Mesenchymal stem cell (in vitro differentiated cells and primary cell): ENCODE results near the gene ITGAD.

Experiments used
- DNase-seq: peaks from one replicate; pipeline ENCODE4 v3.0.0-alpha.2; 2013
- H2AFZ ChIP-seq: one replicate; pipeline ENCODE4 v1.6.1; 2013; ENCODE audit warnings: low read depth, mild to moderate bottlenecking, control low read depth, inconsistent platforms, low read length, moderate library complexity
- H2AK5ac ChIP-seq: 2 replicates; pipeline ENCODE4 v1.6.1; 2013; ENCODE audit warnings: low read length, moderate library complexity, mild to moderate bottlenecking, inconsistent platforms; ENCODE audit not compliant: severe bottlenecking
- H2BK120ac ChIP-seq: one replicate; pipeline ENCODE4 v1.6.1; 2013; ENCODE audit warnings: low read depth, mild to moderate bottlenecking, inconsistent platforms, low read length, moderate library complexity
- H2BK12ac ChIP-seq, 2 experiments: one replicate each; pipeline ENCODE4 v1.6.1; 2013; ENCODE audit warnings: inconsistent platforms in 2 of 2, low read length in 2 of 2, mild to moderate bottlenecking in 2 of 2, moderate library complexity in 2 of 2, control low read depth in 1 of 2
- H2BK15ac ChIP-seq: one replicate; pipeline ENCODE4 v1.6.1; 2013; ENCODE audit warnings: mild to moderate bottlenecking, low read depth, inconsistent platforms; ENCODE audit not compliant: poor library complexity, severe bottlenecking
- H2BK5ac ChIP-seq: 2 replicates; pipeline ENCODE4 v1.6.1; 2013; ENCODE audit warnings: low read depth, mild to moderate bottlenecking, low read length, control low read depth, inconsistent platforms; ENCODE audit not compliant: poor library complexity, severe bottlenecking
- H3K14ac ChIP-seq, 2 experiments: one replicate each; pipeline ENCODE4 v1.6.1; 2013; ENCODE audit warnings: inconsistent platforms in 2 of 2, low read length in 2 of 2, control low read depth in 1 of 2, mild to moderate bottlenecking in 1 of 2, moderate library complexity in 1 of 2
- H3K18ac ChIP-seq, 2 experiments: one replicate each; pipeline ENCODE4 v1.6.1; 2013; ENCODE audit warnings: inconsistent platforms in 2 of 2, low read length in 2 of 2, control low read depth in 1 of 2, low read depth in 1 of 2, mild to moderate bottlenecking in 1 of 2
- H3K23ac ChIP-seq, 2 experiments: one replicate each; pipeline ENCODE4 v1.6.1; 2013; ENCODE audit warnings: inconsistent platforms in 2 of 2, low read length in 2 of 2, mild to moderate bottlenecking in 2 of 2, moderate library complexity in 2 of 2, control low read depth in 1 of 2
- H3K27ac ChIP-seq: 2 replicates; pipeline ENCODE4 v1.5.1; 2013; ENCODE audit warnings: mild to moderate bottlenecking, moderate library complexity, low read length, control low read depth, inconsistent platforms; ENCODE audit not compliant: poor library complexity, severe bottlenecking
- H3K27me3 ChIP-seq, 2 experiments: 2 replicates each; pipeline versions ENCODE4 v1.6.1 to v1.7.0; 2013; ENCODE audit warnings: low read length in 2 of 2, mild to moderate bottlenecking in 2 of 2, moderate library complexity in 2 of 2, control low read depth in 1 of 2, inconsistent platforms in 1 of 2; ENCODE audit not compliant: control insufficient read depth in 1 of 2, insufficient read depth in 1 of 2
- H3K36me3 ChIP-seq, 2 experiments: 2 replicates each; pipeline versions ENCODE4 v1.6.1 to v1.7.0; 2013; ENCODE audit warnings: low read length in 2 of 2, control low read depth in 1 of 2, inconsistent platforms in 1 of 2, low read depth in 1 of 2, mild to moderate bottlenecking in 1 of 2; ENCODE audit not compliant: insufficient read depth in 2 of 2, control insufficient read depth in 1 of 2
- H3K4ac ChIP-seq, 2 experiments: one replicate each; pipeline ENCODE4 v1.6.1; 2013; ENCODE audit warnings: inconsistent platforms in 2 of 2, low read length in 2 of 2, mild to moderate bottlenecking in 2 of 2, moderate library complexity in 2 of 2, control low read depth in 1 of 2, low read depth in 1 of 2
- H3K4me1 ChIP-seq: 2 replicates; pipeline ENCODE4 v1.6.1; 2013; ENCODE audit warnings: low read depth, low read length, control low read depth; ENCODE audit not compliant: control insufficient read depth, insufficient read depth
- H3K4me2 ChIP-seq: 2 replicates; pipeline ENCODE4 v1.6.1; 2013; ENCODE audit warnings: low read length, mild to moderate bottlenecking, inconsistent platforms; ENCODE audit not compliant: poor library complexity, severe bottlenecking
- H3K4me3 ChIP-seq, 2 experiments: 2 replicates each; pipeline versions ENCODE4 v1.5.1 to v1.7.0; 2013; ENCODE audit warnings: low read length in 2 of 2, mild to moderate bottlenecking in 2 of 2, control low read depth in 1 of 2, low read depth in 1 of 2; ENCODE audit not compliant: insufficient read depth in 1 of 2
- H3K79me1 ChIP-seq: replicated peaks from 2 replicates; pipeline ENCODE4 v1.6.1; 2013; ENCODE audit warnings: mild to moderate bottlenecking, control low read depth, low read length, inconsistent platforms; ENCODE audit not compliant: poor library complexity, severe bottlenecking
- H3K9ac ChIP-seq: 2 replicates; pipeline ENCODE4 v1.7.0; 2013; ENCODE audit warnings: mild to moderate bottlenecking, low read length, moderate library complexity
- H3K9me3 ChIP-seq: 2 replicates; pipeline ENCODE4 v1.7.0; 2013; ENCODE audit warnings: mild to moderate bottlenecking, low read length; ENCODE audit not compliant: control insufficient read depth
- H4K8ac ChIP-seq: one replicate; pipeline ENCODE4 v1.6.1; 2013; ENCODE audit warnings: inconsistent platforms, mild to moderate bottlenecking, low read length, moderate library complexity
- H4K91ac ChIP-seq: one replicate; pipeline ENCODE4 v1.6.1; 2013; ENCODE audit warnings: mild to moderate bottlenecking, low read length, inconsistent platforms
- WGBS: methylation state at CpG from one replicate; pipeline ENCODE4 v1.1.7; 2013; ENCODE audit warnings: mixed read lengths; 5-methylcytosine and 5-hydroxymethylcytosine counted together

The ITGAD gene

DNA sequence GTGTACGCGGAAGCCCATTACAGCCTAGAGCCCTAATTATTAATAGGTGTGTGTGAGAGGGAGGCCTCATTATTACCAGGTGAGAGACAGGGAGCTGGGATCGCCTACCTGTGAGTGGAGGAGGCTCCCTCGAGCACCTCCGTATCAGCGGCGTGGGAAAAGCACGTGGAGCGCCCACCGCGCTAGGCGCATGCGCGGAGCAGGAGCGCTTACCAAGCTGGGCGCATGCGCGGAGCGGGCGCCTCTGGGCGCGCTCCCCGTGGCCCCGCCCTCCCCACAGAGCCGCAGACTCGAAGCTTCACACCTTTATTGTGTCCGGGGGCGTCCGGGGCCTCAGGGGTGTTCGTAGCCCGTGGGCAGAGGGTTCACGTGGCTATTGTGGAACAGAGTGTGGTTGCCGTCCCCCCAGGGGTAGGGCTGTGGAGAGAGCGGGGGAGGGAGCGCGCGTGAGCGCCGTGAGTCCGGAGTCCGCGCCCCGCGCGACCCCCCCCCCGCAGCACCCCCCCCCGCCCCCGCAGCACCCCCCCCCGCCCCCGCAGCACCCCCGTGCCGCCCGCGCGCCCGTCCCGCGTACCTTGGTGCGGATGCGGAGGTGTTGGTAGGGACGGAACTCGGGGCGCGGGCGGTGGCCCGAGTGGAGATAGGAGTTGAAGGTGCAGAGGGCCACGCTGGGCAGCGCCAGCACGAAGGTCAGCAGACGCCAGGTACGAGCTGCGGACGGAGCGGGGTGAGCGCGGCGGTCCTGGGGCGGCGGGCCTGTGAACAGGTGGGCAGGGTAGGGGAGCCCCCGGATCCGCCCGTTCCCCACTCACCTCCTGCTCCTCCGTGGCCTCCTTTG is 34.5 kb downstream of the ITGAD start:
- Histone ChIP-seq H3K18ac (no peak overlapping the region), H2BK15ac (no peak overlapping the region), H3K14ac (no peak overlapping the region), H4K91ac (no peak overlapping the region), H3K27me3 (peaks cover 22 to 34% of the 10 kb centered on the region in 2 experiments), H3K27ac (no peak overlapping the region), H3K23ac (no peak overlapping the region), H3K36me3 (no peaks in the 10 kb centered on the region), H3K4ac (no peak overlapping the region), H3K9ac (no peak overlapping the region), H3K4me1 (peaks cover 3% of the 10 kb centered on the region), H3K4me3 (peak overlapping the region in 1 of 2 experiments; percentile 61), H2BK120ac (no peak overlapping the region), H4K8ac (peak overlapping the region; percentile 13), H3K9me3 (peaks cover 5% of the 10 kb centered on the region), H2AFZ (no peak overlapping the region), H3K79me1 (no peaks in the 10 kb centered on the region), H2AK5ac (no peak overlapping the region), H3K4me2 (no peak overlapping the region), H2BK5ac (no peak overlapping the region), H2BK12ac (no peak overlapping the region)
- DNase-seq: no peak
- WGBS: 39% methylated on average over 53 of the region's 83 CpGs

DNA sequence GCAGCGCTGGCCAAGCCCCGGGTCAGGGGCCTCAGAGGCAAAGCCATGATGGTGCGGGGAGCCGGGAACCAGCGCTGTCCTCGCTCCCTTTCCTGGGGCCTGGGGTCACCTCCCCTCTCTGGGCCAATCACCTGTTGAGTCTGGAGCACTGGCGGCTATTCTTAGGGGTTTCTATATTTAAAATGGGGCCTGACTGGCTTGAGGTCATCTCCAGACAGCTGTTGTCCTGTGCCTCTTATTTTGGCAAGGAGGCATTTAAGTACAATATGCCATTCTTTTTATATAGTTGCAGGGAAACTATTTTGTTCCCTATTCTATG is 35.1 kb downstream of the ITGAD start, which contains the start of gene COX6A2:
TSS of gene COX6A2 (minus strand) at position 82 of the 319 bp plus-strand sequence. CDS start at position 47, 35 bp downstream.
- H2BK12ac ChIP-seq: no peak within 1 kb of the TSS
- H2AK5ac ChIP-seq: no peak within 1 kb of the TSS
- H3K14ac ChIP-seq: no peak within 1 kb of the TSS
- peaks cover 3% of the 10 kb centered on the region for H3K4me1 ChIP-seq
- no peak within 1 kb of the TSS for H2AFZ ChIP-seq
- peak within 1 kb of the TSS in 1 of 2 experiments; percentile 61 for H3K4me3 ChIP-seq
- 29% methylated on average over 7 of the region's 7 CpGs for WGBS
- H3K18ac ChIP-seq: no peak within 1 kb of the TSS
- no peaks in the 10 kb centered on the region for H3K36me3 ChIP-seq
- no peak within 1 kb of the TSS for H4K91ac ChIP-seq
- peak within 1 kb of the TSS; percentile 13 for H4K8ac ChIP-seq
- H2BK120ac ChIP-seq: no peak within 1 kb of the TSS
- no peak within 1 kb of the TSS for H3K4ac ChIP-seq
- peaks cover 19 to 28% of the 10 kb centered on the region in 2 experiments for H3K27me3 ChIP-seq
- H3K79me1 ChIP-seq: no peaks in the 10 kb centered on the region
- no peaks in the 10 kb centered on the region for H3K9me3 ChIP-seq
- DNase-seq: no peak
- H3K9ac ChIP-seq: no peak within 1 kb of the TSS
- no peak within 1 kb of the TSS for H2BK15ac ChIP-seq
- H3K4me2 ChIP-seq: no peak within 1 kb of the TSS
- no peak within 1 kb of the TSS for H3K27ac ChIP-seq
- no peak within 1 kb of the TSS for H2BK5ac ChIP-seq
- no peak within 1 kb of the TSS for H3K23ac ChIP-seq

- 81% methylated on average over 6 of the region's 7 CpGs for WGBS
- H3K36me3 ChIP-seq: no peaks in the 10 kb centered on the region
- H3K4me1 ChIP-seq: peaks cover 3% of the 10 kb centered on the region
- no peak overlapping the region for H3K14ac ChIP-seq
- no peaks in the 10 kb centered on the region for H3K9me3 ChIP-seq
- H3K9ac ChIP-seq: no peak overlapping the region
- peaks cover 17 to 23% of the 10 kb centered on the region in 2 experiments for H3K27me3 ChIP-seq
- no peak overlapping the region for H2BK12ac ChIP-seq
- H2AK5ac ChIP-seq: no peak overlapping the region
- H3K4me2 ChIP-seq: no peak overlapping the region
- H3K4me3 ChIP-seq: no peak overlapping the region
- no peak overlapping the region for H4K8ac ChIP-seq
- H2AFZ ChIP-seq: no peak overlapping the region
- H3K27ac ChIP-seq: no peak overlapping the region
- H3K4ac ChIP-seq: no peak overlapping the region
- no peak overlapping the region for H2BK15ac ChIP-seq
- H4K91ac ChIP-seq: no peak overlapping the region
- DNase-seq: no peak
- no peak overlapping the region for H2BK120ac ChIP-seq
- H3K23ac ChIP-seq: no peak overlapping the region
- no peak overlapping the region for H3K18ac ChIP-seq
- no peaks in the 10 kb centered on the region for H3K79me1 ChIP-seq
- H2BK5ac ChIP-seq: no peak overlapping the region
These were observed 35.6 kb downstream of the ITGAD start for GRCh38 chr16:31428638-31429247.

DNA sequence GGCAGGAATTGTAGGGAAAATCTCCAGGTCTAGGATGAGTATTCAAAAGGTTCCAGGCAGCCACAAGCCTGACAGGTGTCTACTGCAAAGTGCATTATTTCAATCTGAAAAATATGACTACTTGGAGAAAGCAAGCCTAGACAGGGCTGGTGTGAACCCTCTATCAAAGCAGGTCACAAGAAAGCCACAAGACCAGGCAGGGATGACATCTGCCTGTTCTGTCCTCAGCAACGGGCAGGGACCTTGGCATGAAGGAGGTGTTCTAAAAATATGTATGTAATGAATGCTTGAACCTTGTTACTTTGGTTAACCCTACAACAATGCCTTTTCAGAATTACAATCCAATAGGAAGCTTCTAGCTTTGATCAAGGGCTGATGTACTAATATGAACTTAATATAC is 36.2 kb downstream of the ITGAD start:
- H3K27me3 ChIP-seq: peaks cover 17 to 23% of the 10 kb centered on the region in 2 experiments
- no peak overlapping the region for H3K9ac ChIP-seq
- DNase-seq: no peak
- H3K4me1 ChIP-seq: peaks cover 3% of the 10 kb centered on the region
- H3K79me1 ChIP-seq: no peaks in the 10 kb centered on the region
- no peak overlapping the region for H3K4me3 ChIP-seq
- no peak overlapping the region for H2BK12ac ChIP-seq
- no peak overlapping the region for H3K23ac ChIP-seq
- no peak overlapping the region for H3K14ac ChIP-seq
- no peak overlapping the region for H2BK120ac ChIP-seq
- WGBS: no CpG with 5 or more reads among the region's 1 CpG
- H3K9me3 ChIP-seq: no peaks in the 10 kb centered on the region
- no peak overlapping the region for H3K27ac ChIP-seq
- no peak overlapping the region for H2AK5ac ChIP-seq
- H2AFZ ChIP-seq: no peak overlapping the region
- H3K18ac ChIP-seq: no peak overlapping the region
- no peak overlapping the region for H3K4me2 ChIP-seq
- no peaks in the 10 kb centered on the region for H3K36me3 ChIP-seq
- H2BK15ac ChIP-seq: no peak overlapping the region
- H4K91ac ChIP-seq: no peak overlapping the region
- H3K4ac ChIP-seq: no peak overlapping the region
- no peak overlapping the region for H4K8ac ChIP-seq
- no peak overlapping the region for H2BK5ac ChIP-seq
